CD4-positive, alpha-beta T cell treated with Interleukin-10 for 1 hour (primary cell): ENCODE measurements around the gene NKAIN4.
"Not testable (repeated sequence)": the region's sequence is repeated elsewhere in the genome, so short reads cannot be mapped to it uniquely, and the experiment has no call there.

Source experiments
- DNase-seq: peaks from one replicate; pipeline ENCODE4 v3.0.0-alpha.2; 2020

NKAIN4 gene

GRCh38 chr20:63254606-63255384 lies 532 bp upstream of the NKAIN4 start:
- DNase-seq = no peak

GRCh38 chr20:63253438-63254231 lies 628 bp downstream of the NKAIN4 start:
- DNase-seq = no peak

- DNase-seq = no peak
Measured at GRCh38 chr20:63253065-63253437, 1.2 kb downstream of the NKAIN4 start.

GRCh38 chr20:63252284-63252711 lies 2.0 kb downstream of the NKAIN4 start:
- no peak for DNase-seq

GRCh38 chr20:63251350-63251749 lies 2.9 kb downstream of the NKAIN4 start:
- DNase-seq = not testable (repeated sequence)

GRCh38 chr20:63249891-63250290 lies 4.4 kb downstream of the NKAIN4 start:
- no peak for DNase-seq

GRCh38 chr20:63248835-63249591 lies 5.2 kb downstream of the NKAIN4 start:
- no peak for DNase-seq

- no peak for DNase-seq
Measured at GRCh38 chr20:63247671-63248228, 6.5 kb downstream of the NKAIN4 start.

- no peak for DNase-seq
Measured at GRCh38 chr20:63246490-63247288, 7.6 kb downstream of the NKAIN4 start.

- no peak for DNase-seq
Measured at GRCh38 chr20:63244468-63244867, 9.8 kb downstream of the NKAIN4 start.

GRCh38 chr20:63243604-63244247 lies 10.5 kb downstream of the NKAIN4 start:
- DNase-seq = no peak

- no peak for DNase-seq
Measured at GRCh38 chr20:63242736-63243135, 11.5 kb downstream of the NKAIN4 start.

GRCh38 chr20:63241272-63241671 lies 13.0 kb downstream of the NKAIN4 start:
- DNase-seq = no peak

GRCh38 chr20:63240004-63240403 lies 14.3 kb downstream of the NKAIN4 start:
- DNase-seq = no peak

GRCh38 chr20:63239431-63239830 lies 14.8 kb downstream of the NKAIN4 start:
- no peak for DNase-seq

GRCh38 chr20:63238514-63239125 lies 15.6 kb downstream of the NKAIN4 start:
- DNase-seq = no peak

GRCh38 chr20:63238031-63238430 lies 16.2 kb downstream of the NKAIN4 start:
- DNase-seq = no peak

GRCh38 chr20:63236116-63236837 lies 18.0 kb downstream of the NKAIN4 start:
- no peak for DNase-seq

GRCh38 chr20:63235399-63235983 lies 18.8 kb downstream of the NKAIN4 start, which contains the start of gene BIRC7:
TSS of gene BIRC7 (plus strand) at chr20:63235905. CDS start at chr20:63236097, 192 bp downstream.
- no peak for DNase-seq
